IPS DF 19.7 (cell line): ENCODE results near the gene NELL1.
A peak's percentile ranks its signal among the peaks of the same experiment; 100 is the strongest.

ENCODE experiments used
- DNase-seq: peaks from one replicate; pipeline ENCODE4 v3.0.0-alpha.2; 2013; ENCODE audit warnings: low read depth, low spot score

The NELL1 gene

DNA sequence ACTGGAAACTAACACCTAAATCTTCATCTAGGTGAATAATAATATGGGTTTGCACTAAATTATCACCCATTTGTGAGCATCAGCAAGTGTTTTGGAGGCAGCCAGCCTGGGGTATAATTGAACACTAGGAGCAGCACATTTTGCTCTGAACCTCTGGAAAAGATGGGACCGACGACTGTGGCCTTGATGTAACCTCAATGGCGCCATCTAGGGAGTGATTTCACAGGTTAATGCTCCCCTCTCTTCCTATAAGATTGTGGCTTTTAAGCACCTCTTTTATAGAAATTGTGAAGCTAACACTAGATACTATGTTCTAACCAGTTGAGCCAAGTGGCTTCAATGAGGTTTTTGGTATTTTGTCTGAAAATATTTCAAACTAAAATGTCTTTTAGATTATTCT, 203.7 kb downstream of the NELL1 start:
- peak; percentile 64 for DNase-seq

DNA sequence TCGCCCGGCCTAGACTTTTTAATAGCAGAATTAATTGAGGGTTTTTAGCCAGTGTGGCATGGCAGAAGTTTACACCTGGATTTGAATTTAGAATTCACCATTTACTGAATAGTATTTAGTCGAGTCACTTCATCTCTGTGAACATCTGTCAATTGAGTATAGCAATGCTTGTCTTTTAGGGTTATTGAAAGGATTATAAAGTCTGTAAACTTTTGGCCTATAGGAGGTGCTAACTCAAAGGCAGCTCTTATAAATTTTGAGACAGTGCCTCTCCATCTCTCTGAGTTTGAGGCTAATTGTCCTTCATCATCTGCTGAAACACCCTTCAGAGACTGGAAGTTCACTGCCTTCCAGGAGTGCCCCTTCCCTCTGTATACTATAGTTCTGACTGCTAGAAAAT, 205.0 kb downstream of the NELL1 start:
- DNase-seq: no peak

DNA sequence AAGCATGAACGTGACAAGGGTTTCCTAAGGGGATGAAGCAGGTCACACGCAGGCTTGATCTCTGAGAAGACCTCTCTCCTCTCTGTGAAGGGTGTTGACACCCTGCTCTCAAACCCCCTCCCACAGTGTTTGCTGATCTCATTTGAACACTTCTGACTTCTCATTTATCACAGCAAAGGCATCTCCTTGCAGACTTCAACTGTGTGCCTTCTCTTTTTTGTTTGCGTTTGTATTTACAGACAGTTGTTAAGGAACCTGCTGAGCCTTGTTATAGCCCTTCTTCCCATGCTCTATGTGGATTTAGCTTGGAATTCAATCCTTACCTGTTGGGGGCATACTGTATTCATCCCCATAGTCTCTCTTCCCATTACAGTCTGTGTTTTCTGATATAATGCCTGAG, 206.5 kb downstream of the NELL1 start:
- no peak for DNase-seq

DNA sequence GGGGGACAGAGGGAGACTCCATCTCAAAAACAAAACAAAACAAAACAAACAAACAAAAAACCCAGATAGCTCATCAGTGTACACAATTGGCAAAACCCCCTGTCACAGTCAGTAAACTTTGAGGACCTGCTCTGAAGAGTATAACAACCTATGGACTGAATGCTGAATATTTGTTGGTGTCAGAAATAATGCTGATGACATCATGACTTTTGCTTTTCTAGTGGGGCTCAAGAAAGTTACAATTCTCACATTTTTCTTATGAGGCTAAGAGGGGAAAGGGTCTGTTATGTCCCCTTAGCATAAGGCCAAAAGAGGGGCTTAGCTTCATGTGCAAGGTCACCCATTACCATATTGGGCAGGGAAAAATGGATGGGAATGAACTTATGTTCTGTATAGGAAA, 207.4 kb downstream of the NELL1 start:
- no peak for DNase-seq

DNA sequence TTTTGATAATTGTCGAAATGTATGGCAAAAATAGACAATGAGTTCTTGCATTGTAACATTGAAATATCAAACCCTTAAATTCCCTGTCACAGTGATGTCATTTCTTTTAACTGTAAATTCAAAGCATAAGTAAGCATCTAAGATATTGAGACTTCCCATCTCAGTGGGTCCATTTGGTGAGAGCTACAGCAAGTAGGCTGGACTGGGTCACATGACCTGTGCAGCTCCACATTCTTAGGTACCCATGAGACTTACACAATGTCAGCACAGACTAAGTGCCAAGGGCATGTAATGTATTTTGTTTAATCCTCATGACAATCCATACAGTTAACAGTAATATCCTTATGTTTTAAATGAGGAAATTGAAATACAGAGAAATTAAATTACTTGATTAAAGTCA, 210.7 kb downstream of the NELL1 start:
- DNase-seq: no peak

DNA sequence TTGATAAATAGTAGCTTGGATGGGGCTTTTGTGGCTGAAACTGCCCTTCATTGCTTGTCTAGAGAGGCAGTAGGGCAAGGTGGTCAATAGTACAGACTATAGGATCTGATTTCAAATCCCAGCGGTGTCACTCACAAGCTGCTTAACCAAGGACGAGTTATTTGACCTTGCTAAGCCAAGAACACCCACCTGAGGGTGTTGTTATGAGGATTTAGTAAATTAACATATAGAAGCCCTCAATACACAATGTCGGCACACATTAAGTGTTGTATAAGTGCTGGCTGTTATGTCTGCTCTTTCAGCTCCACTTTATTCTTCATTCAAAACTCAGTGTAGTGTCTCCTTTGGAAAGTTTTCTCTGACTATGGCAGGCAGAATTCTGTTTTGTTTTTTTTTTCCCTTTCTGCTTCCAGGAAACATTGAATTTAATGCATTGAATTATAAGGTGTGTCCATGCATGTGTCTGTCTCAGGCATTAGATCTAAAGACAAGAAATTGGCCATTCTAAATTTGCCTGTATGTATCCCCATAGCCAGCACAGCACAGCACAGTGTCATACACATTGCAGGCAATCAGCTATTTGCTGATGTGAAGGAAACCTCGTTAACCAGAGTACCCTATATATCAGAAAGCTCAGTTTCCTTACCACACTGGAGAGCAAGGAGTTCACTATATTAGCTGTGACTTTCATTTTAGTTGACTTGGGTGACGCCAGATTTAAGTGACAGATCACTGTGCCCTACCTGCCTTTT, 212.1 kb downstream of the NELL1 start:
- peak; percentile 45 for DNase-seq

DNA sequence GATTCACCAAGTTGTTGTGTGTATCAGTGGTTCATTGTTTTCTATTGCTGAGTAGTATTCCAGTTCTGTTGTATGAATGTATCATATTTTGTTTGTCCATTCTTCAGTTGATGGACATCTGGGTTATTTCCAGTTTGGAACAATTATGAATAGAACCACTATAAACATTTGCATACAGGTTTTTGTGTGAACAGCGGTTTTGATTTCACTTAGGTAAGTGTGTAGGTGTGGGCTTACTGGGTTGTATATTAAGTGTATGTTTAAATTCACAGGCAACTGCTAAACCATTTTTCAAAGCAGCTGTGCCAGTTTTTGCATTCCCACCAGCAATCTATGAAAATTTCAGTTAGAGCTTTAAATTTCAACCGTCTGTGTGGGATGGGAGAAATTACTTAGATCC, 217.8 kb downstream of the NELL1 start:
- no peak for DNase-seq

DNA sequence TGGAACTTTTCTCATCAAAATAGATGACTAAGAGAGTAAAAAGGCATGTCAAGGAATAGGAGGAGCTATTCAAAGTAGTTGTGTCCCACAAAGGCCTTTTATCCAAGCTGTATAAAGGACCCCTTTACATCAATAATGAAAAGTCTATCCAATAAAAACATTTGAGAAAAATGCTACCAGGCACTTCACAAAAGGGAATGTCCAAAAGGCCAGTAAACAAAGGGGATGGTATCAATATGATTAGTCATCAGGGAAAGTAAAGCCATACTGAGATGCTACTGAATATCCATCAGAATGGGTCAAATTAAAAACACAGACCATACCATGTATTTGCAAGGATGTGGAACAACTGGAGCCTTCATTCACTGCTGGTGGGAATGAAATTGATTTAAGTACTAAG, 224.9 kb downstream of the NELL1 start:
- no peak for DNase-seq

DNA sequence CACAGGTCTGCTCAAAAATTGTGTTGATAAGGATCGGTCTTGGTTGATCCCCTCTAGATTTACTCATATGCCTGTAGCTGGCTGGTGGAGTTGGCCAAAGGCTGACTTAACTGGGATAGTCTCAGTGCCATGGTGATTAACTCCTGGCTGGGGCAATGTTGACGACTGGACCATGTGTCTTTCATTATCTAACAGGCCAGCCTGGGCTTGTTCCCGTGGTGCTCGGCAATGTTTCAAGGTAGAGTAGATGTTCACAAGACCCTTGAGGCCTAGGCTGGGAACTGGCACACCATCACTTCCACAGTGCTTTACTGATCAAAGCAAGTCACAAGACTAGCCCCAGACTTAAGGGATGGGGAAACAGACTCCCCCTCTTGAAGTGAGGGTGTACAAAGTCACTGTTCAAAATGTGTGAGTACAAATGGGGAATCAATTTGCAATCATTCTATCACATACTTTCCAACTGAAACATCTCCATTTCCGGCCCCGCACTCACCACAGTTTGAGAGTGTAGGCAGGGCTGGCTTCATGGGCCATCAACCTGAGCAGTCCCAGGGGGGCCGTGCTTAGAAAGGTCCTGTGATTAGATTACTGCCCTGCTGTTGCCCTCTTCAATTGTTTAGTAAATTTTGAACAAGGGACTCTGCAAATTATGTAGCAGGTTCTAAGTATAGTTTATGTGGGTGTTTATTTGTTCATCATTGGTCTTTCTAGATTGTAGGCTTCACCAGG, 240.8 kb downstream of the NELL1 start:
- no peak for DNase-seq

DNA sequence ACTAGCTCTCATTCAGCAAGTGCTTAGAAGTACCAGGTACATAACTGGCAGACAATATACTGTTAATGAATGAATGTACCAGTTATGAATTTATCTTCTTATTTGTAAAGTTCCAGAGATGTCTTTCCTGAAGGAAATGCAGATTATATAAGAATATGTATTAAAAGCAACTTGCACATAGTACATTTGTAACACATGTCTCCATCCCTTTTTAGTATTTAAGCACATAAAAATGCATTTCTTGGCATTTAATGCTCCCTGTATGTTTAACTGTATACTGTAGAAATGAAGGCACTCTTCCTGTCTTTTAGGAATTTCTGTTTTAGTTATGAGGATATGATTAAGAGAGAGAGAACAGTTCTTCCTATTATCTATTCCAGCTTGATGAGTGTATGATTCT, 241.3 kb downstream of the NELL1 start:
- no peak for DNase-seq

DNA sequence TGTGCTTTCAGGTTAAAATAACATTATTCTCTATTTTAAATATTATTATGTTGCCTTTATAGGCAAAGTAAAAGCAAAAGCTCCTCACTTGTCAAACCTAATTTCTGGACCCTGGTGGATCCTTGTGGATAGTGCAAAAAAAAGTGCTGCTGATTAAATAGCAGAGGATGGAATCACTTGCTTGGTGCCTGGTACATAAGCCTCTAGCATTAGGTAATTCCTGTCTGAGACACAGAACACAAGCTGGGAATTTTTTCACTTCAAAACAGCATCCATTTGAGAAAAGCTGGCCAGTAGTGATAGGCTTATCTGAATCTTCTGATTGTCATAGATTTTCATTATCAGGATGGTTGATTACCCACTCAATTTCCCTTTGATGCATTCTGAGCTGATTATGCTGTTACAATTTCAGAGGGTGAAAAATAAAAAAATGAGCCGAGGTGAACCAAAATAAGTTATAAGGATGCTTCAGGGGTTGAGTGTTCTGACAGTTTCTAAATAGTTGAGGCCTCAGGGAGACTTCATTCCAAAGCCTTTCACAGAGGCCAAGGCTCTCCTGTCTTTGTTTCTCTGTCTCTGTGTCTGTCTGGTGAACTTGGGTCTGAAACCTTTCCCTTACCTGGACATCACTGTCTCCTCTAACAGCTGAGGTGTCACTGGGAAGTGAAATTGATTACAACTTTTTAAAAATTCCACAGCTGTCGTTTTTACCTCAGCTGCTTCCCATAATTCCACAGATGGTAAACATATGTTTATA, 242.9 kb downstream of the NELL1 start:
- no peak for DNase-seq

DNA sequence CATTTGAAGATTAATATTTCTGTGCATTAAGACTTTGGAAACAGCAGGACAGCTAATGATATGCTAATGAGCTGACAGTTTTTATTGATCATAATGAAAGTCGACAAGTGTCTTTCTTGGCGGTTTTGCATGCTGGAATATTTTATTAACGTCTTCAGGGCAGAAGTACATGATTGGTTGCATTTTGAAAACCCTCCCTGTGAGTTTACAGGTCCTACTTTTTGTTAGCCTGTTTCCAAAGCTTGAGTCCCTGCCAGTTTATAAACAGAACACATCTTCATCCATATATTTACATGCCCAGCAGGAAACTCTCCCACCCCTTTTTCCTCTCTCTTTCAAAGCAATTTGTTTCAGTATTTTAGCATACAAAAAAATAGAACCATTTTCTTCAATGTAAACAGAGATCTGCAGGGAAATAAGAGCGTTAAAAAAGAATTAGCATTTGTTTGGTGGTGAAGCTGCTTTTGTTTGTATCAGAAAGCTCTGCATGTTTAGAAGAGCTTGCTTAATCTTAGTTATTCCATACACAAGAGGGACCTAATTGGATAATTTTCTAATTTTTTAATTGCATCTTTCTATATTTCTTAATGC, 243.6 kb downstream of the NELL1 start:
- no peak for DNase-seq

DNA sequence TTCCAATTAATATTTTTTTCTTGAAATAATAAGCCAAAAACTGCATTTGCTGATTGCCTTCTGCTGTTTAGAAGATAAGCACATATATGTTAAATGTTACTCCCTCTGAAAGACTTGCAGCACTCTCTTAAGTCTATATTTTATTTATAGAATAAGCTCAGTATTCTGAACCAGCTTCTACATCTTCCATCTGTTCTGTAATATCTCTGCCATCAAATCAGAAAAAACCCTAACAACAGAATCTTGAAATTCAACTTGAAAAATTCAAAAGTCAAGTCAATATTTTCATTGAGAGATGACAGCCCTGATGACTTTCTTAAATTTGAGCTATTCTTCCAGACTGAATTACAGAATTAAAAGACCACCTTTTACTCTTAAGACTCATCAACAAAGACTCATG, 247.9 kb downstream of the NELL1 start:
- DNase-seq: no peak

DNA sequence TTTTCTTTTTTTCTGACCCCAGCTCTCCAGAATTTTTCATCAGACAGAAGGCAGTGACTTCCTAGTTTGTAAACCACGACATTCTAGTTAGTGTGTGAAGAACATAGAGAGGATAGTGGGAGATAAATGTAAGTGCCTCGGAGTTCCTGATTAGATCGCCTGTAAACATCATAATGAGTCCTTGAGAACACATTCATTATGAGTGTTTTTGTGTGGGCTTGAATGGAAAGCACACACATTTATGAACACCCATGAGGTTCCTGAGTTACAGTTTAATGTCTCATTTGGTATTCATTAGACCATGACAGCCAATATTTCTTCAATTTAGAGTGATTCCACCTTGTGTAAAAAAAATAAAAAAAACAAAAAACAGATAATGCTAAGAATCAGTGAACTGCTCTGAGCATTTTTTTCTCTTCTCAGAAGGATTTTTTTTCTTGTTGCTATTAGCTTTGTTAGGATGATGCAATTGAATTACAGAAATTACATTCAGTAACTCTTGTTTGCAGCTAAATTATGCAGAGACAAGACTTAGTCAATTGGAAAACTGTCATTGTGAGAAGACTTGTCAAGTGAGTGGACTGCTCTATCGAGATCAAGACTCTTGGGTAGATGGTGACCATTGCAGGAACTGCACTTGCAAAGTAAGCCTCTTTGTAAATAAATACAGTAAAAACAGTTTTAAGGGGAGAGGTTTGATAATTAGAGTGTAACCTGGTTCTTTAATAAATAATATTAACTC, 257.6 kb downstream of the NELL1 start:
- DNase-seq: no peak

DNA sequence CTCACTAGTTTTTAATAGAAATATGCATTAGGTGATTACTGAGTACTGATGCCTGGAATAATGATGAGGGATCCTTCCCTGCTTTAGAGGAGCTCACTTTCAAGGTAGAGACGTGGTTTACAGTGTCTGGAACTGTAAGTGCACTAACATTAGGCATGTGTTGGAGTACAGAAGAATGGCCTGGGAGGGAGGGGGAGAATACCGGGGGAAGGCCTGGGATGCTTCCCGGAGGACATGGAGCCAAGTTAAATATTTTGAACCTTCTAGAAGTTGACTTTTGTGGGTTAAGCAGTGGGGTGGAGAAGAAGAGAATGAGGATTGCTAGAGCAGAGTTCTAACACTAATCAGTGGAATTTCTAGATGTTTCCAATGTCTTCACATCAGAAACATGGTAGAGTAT, 261.6 kb downstream of the NELL1 start:
- DNase-seq: no peak

DNA sequence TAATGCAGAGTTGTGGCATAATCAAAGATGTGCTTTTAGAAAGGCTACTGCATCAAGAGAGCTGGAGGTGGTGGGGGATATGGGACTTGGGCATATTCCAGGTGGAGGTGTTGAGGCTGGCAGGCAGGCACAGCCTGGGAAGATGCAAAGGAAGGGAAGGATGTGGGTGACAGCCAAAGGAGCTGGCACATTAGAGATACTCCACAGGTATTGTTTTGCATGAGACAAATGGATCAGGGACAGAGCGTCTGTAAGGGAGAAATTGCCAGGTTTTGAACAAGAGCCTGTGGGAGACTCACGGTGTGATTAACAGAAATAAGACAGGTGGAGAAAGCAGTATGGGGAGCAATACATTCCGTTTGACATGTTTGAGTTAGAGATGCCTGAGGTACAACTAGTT, 263.7 kb downstream of the NELL1 start:
- DNase-seq: no peak

DNA sequence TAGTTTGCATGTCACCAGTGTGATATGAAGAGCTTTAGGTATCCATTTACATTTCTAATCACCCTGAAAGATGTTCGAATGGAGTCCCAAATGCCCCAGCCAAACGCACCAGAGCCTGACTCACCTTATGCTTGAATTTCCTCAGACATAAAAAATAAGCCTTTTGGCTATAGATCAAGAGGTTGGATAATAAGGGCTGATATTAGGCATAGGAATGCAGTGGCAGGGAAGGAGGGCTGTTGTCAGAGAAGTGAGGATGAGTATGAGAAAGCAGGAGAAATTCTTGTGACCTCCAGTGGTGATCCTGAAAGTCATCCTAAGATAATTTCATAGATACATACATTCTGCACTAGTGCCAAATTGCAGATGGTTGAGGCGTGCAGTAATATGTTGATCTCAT, 264.6 kb downstream of the NELL1 start:
- DNase-seq: no peak

DNA sequence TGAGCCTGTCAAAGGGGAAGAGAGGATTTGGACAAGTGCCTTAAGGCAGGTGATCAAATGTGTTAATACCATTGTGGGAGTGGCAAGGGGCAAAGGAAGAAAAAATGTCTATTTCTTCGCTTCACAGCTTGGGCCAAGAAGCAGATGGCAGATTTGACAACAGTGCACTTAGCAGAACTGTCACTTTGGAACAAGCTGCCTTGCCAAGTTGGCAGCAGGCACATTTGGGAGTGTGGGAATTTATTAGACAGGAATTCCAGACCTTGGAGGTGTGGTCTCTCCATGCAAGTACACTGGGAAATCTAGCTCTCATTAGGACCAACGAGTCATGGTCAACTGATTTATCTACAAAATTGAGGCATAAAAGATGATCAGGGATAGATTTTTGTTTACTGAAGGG, 265.1 kb downstream of the NELL1 start:
- DNase-seq: no peak

DNA sequence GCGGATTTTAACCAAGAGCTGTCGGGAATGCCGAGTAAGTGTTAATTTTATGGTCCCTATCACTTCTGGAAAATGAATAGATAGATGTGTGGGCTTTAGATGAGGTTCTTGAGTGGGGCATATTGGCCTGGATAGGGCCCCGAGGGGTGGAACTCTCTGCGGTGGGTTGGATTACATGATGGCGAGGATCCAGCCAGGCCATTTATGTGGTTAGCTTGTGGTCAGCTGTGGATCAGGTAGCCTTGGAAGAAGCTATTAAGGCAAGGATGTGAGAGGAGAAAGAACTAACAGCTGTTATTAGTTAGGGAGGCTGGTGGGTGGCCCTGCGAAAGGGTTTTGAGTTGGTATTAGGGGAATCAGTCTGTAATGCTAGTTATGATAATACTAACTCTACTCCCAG, 268.4 kb downstream of the NELL1 start:
- DNase-seq: no peak

DNA sequence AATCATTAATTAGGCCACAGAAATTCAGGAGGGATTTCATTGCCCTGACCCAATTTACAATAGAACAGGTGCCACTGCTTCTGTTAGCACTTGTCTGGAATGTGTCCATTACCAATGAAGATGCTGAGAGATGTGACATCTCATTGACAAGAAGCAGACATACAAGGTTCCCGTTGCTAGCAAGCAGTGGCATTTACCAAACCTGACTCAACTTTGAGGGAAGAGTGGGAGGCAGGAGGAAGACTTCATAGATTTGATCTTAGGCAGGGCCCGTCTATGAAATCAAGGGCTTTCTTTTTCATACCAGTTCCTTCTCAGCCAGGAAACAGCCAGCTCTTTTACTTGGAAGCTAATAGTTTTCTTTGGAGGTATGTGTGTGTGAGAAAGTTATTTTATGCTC, 280.2 kb downstream of the NELL1 start:
- DNase-seq: no peak

DNA sequence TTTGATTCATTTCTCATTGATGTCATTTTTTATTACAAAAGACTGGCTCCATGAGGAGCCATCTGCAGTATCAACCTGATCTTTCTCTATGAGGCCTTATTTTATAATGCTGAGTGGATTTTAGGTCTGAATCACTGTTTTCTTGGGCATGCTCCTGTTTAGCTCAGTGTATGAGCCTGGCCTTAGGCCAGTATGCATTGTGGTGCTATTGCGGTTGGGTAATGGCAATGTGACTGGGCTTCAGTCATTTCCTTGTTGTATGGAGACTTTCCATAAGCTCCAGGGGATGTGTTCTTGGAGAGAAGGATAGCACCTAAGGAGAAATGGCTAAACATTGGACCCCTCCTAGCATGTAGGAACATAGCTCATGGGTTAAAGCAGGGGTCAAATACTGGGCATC, 293.2 kb downstream of the NELL1 start:
- no peak for DNase-seq

DNA sequence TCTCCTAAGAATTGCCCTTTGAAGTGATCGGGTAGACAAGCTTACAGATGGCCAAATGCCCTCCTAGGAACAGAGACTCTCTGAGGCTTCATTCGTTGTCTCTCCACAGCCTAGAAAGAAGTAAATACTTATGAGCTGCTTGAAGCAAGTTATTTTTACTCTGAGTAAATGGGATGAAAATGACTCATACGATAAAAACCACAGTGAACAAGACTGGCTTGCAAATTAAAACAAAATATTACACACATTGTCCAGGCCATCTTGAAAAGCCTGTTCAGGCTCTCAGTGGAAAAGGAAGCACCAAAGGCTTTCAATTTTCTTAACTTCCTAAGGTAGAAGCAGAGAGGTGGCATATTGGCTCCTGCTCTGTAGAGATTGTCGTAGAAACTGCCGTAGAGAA, 294.2 kb downstream of the NELL1 start:
- DNase-seq: no peak
